Measurements from ENCODE around the gene ARID1B.

GRCh38 chr6:157227202-157228166, 450.3 kb downstream of the ARID1B start:
- TF ChIP-seq CTCF (IDR thresholded peaks at IDR 0.05 in 8 of 11, conservative IDR thresholded peaks at IDR 0.05 in 3 of 11) = peak in 7 of 11 experiments; percentile 13 to 39 (median 26)
- no peak for TF ChIP-seq POLR2A (IDR thresholded peaks at IDR 0.05)
- no peak for TF ChIP-seq POLR2AphosphoS5 (IDR thresholded peaks at IDR 0.05)
